Gastrocnemius medialis (tissue), 4 donors: ENCODE results near the gene B3GNT4.
"Not testable (repeated sequence)": the region's sequence is repeated elsewhere in the genome, so short reads cannot be mapped to it uniquely, and the experiment has no call there.

Source experiments
- POLR2A ChIP-seq, 2 donors: fragments of 450-650 bp; IDR thresholded peaks; one replicate each; pipeline ENCODE4 v1.6.1; 2017; ENCODE audit warnings: antibody characterized with exemption in 2 of 2, mild to moderate bottlenecking in 2 of 2, moderate library complexity in 2 of 2
- TF ChIP-seq, protein P1 (sequence below), 5 experiments: fragments of 450-650 bp in 3 of 5; fragments of 200-600 bp in 2 of 5; sonication (generic) in 2 of 5; IDR thresholded peaks in 4 of 5; conservative IDR thresholded peaks in 1 of 5; 1 replicate in 4 of 5; 2 replicates in 1 of 5; pipeline ENCODE4 v1.5.1; 2016 to 2019; ENCODE audit warnings: antibody characterized with exemption in 5 of 5, mild to moderate bottlenecking in 3 of 5, moderate library complexity in 3 of 5

- TF ChIP-seq, protein P1, sequence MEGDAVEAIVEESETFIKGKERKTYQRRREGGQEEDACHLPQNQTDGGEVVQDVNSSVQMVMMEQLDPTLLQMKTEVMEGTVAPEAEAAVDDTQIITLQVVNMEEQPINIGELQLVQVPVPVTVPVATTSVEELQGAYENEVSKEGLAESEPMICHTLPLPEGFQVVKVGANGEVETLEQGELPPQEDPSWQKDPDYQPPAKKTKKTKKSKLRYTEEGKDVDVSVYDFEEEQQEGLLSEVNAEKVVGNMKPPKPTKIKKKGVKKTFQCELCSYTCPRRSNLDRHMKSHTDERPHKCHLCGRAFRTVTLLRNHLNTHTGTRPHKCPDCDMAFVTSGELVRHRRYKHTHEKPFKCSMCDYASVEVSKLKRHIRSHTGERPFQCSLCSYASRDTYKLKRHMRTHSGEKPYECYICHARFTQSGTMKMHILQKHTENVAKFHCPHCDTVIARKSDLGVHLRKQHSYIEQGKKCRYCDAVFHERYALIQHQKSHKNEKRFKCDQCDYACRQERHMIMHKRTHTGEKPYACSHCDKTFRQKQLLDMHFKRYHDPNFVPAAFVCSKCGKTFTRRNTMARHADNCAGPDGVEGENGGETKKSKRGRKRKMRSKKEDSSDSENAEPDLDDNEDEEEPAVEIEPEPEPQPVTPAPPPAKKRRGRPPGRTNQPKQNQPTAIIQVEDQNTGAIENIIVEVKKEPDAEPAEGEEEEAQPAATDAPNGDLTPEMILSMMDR (IDR thresholded peaks at IDR 0.05 in 4 of 5, conservative IDR thresholded peaks at IDR 0.05 in 1 of 5) = not testable (repeated sequence)
- not testable (repeated sequence) for TF ChIP-seq POLR2A (IDR thresholded peaks at IDR 0.05)
Observed at GRCh38 chr12:122258462-122258861, 55.0 kb downstream of the B3GNT4 start.
